ENCODE measurements around the gene GUCY2C.
A peak's percentile ranks its signal among the peaks of the same experiment; 100 is the strongest.

GUCY2C gene

DNA sequence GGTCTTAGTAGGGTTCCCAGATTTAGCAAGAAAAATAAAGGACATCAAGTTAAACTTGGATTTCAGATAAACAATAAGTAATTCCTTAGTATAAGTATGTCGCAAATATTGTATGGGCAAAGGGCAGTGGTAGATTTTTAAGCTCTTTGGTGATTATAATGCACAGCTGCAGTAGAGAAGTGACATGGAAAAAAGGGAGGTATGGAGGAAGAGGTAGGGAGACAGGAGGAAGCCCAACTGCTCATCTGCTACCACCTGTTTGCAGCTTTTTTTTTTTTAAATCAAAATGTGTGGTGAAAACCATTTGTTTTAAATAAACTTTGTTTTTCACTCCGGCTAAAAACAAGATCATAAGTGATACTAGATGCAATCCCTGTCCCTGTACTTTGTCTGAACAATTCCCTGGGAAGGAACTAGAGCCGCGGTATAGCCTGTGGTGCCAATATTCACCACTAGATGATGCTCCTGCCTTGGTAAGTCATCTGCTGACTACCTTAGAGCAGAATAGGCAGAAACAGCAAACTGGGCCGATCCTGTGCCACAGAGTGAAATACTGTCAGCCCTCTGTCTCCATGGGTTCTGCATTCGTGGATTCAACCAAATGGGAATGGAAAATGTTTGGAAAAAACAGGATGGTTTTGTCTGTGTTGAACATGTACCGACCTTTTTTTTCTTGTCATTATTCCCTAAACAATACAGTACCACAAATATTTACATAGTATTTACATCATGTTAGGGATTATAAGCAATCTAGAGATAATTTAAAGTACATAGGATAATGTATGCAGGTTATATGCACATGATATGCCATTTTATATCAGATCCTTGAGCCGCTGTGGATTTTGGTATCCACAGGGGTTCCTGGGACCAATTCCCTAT lies 66.3 kb downstream of the GUCY2C start:
- no peaks in the 10 kb centered on the region for H3K36me3 ChIP-seq
- TF ChIP-seq, protein P1, sequence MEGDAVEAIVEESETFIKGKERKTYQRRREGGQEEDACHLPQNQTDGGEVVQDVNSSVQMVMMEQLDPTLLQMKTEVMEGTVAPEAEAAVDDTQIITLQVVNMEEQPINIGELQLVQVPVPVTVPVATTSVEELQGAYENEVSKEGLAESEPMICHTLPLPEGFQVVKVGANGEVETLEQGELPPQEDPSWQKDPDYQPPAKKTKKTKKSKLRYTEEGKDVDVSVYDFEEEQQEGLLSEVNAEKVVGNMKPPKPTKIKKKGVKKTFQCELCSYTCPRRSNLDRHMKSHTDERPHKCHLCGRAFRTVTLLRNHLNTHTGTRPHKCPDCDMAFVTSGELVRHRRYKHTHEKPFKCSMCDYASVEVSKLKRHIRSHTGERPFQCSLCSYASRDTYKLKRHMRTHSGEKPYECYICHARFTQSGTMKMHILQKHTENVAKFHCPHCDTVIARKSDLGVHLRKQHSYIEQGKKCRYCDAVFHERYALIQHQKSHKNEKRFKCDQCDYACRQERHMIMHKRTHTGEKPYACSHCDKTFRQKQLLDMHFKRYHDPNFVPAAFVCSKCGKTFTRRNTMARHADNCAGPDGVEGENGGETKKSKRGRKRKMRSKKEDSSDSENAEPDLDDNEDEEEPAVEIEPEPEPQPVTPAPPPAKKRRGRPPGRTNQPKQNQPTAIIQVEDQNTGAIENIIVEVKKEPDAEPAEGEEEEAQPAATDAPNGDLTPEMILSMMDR (IDR thresholded peaks at IDR 0.05; ENCODE audit: low read depth, low read length): peak; percentile 100
- DNase-seq: peak; percentile 71
- H3K27me3 ChIP-seq: no peaks in the 10 kb centered on the region
- no peaks in the 10 kb centered on the region for H3K4me1 ChIP-seq
- H3K9me3 ChIP-seq: no peaks in the 10 kb centered on the region
- no peak overlapping the region for H3K4me3 ChIP-seq (ENCODE audit: low read depth, low read length)

DNA sequence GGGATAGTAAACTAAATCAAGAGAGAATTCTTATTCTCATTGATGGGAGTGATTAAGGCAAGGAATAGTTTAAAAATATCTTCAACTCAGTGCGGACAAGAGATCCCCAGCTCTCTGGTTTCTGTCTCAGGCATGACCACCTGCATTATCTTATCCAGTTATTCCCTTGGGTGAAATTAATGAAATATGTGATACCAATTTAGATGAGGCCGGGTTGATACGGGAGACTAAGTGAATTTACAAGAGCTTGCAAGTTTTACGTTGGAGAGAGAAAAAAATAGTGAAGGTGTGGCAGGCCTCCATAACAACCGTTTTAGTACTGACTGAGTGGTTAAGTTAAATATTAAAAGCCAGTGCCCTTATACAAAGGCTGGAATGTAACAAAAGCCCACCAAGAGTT lies 67.6 kb downstream of the GUCY2C start:
- Histone ChIP-seq H3K9me3 (no peaks in the 10 kb centered on the region), H3K36me3 (no peaks in the 10 kb centered on the region), H3K27me3 (no peaks in the 10 kb centered on the region), H3K4me3 (ENCODE audit: low read depth, low read length) (no peak overlapping the region), H3K4me1 (no peaks in the 10 kb centered on the region)
- TF ChIP-seq, protein P1 (IDR thresholded peaks at IDR 0.05; ENCODE audit: low read depth, low read length): no peak
- DNase-seq: no peak

DNA sequence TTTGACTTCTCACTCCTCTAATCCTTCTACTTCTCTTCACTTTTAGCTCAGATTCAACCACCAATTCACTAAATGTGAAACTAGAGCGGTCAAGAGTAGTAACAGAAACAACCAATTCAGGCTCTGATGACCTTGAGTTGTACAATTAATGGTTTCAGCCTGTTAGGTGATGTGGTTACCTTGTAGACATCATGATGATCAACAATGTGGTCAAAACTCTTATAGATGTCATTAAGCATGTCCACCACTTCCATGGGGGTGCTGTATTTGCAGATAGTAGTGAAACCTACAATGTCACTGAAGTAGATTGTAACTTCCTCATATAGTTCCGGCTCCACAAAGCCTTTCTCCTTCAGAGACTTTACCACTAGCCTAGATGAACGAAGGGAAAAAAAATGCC lies 74.6 kb downstream of the GUCY2C start:
- DNase-seq: no peak
- peaks cover 9% of the 10 kb centered on the region; the same call in 1 of the 2 replicates for H3K27me3 ChIP-seq
- H3K4me3 ChIP-seq (ENCODE audit: low read depth, low read length): no peak overlapping the region
- H3K4me1 ChIP-seq: no peaks in the 10 kb centered on the region
- TF ChIP-seq, protein P1 (IDR thresholded peaks at IDR 0.05; ENCODE audit: low read depth, low read length): no peak
- no peaks in the 10 kb centered on the region for H3K36me3 ChIP-seq
- H3K9me3 ChIP-seq: no peaks in the 10 kb centered on the region

DNA sequence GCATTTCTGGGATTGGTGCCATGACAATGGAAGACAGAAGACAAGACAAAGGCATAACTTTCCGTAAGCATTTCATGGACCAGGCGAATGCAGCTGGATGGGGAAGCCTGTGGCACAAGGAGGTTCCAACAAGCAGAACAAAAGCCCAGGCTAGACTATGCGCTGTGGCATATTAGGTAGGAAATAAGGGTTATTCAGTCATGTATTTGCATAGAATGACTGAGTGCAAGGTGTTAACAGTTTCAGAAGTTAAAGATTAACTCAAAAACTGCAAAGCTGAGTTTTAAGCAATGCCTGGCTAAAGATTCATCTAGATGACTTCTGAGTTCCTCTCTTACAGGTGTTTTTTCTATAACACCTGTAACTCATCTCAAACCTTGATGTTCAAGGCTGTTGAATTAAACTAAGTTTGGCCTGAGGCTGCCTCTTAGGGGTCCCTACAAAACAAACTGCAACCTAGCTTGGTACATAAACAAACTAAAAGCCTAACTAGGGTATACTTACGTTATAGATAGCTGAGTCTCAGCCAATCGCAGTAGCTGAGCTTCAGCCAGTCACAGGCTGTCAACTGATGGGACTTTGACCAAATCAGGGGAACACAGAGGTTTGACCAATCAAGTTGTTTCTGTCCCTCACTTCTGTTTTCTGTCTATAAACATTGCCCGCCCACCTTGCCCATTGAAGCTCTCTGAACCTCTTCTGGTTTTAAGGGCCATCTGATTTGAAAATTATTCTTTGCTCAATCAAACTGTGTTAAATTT lies 76.5 kb downstream of the GUCY2C start:
- Histone ChIP-seq H3K4me3 (ENCODE audit: low read depth, low read length) (no peak overlapping the region), H3K27me3 (peaks cover 9% of the 10 kb centered on the region; the same call in 1 of the 2 replicates), H3K4me1 (no peaks in the 10 kb centered on the region), H3K36me3 (no peaks in the 10 kb centered on the region), H3K9me3 (no peaks in the 10 kb centered on the region)
- TF ChIP-seq, protein P1 (IDR thresholded peaks at IDR 0.05; ENCODE audit: low read depth, low read length): no peak
- DNase-seq: no peak

DNA sequence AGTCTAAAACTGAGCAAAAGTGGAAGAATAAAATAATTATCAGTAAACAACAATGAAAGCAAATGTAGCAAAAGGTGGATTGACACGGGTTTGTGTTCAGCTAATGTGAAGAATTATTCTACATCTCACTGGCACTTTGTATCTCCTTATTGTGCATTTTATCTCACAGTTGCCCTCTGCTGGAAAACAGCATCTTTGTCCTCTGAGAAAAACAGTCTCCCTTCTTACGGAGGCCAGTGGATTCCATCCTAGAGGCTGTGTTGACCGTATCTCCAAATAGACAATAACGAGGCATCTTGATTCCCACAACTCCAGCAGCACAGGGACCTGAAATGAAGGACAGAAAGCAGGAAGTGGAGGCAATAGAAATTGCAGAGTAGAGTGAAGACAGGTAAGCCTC lies 77.4 kb downstream of the GUCY2C start:
- no peak for DNase-seq
- Histone ChIP-seq H3K36me3 (no peaks in the 10 kb centered on the region), H3K4me3 (ENCODE audit: low read depth, low read length) (no peak overlapping the region), H3K9me3 (no peaks in the 10 kb centered on the region), H3K27me3 (peaks cover 9% of the 10 kb centered on the region), H3K4me1 (no peaks in the 10 kb centered on the region)
- TF ChIP-seq, protein P1 (IDR thresholded peaks at IDR 0.05; ENCODE audit: low read depth, low read length): peak; percentile 50

Measured in BE2C (cell line).